C4-2B (cell line): ENCODE data around the gene DPY19L2.
"Not testable (repeated sequence)": the region's sequence is repeated elsewhere in the genome, so short reads cannot be mapped to it uniquely, and the experiment has no call there.

Experiments
- ZFX ChIP-seq: fragments of 450-650 bp; IDR thresholded peaks from 2 replicates; pipeline ENCODE4 v1.6.1; 2017
- TF ChIP-seq, protein P1 (sequence below): fragments of 450-650 bp; conservative IDR thresholded peaks from 2 replicates; pipeline ENCODE4 v1.5.1; 2017; ENCODE audit warnings: mild to moderate bottlenecking

DNA sequence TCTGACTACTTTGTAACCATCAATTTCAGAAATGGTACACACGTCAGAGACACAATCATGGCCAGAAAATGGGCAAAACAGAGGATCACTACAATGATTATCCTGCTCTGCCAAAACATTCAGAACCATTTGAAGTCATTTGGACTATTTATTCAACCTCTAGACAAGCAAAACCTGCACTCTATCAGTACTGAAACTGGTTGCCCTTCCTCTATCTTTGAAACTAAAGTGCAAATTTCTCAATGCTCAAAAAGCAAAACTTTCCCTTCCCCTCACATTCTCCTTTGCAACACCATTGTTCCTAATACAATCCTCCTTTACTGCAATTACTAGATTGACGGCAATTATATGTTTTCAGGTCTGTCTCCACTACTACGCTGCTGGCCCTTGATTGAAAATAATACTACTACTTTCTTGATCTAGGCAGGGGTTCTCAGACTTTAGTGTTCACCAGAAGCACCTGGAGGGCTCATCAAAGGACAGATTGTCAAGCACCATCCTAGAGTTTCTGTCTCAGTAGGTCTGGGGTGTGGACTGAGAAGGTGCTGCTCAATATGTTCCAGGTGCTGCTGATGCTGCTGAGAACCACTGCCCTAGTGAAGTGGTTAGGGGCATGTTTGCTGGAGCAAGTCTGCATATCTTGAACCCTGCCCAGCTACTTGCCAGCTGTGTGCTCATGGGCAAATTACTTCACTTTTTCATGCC lies 31.5 kb upstream of the DPY19L2 start:
- TF ChIP-seq, protein P1, sequence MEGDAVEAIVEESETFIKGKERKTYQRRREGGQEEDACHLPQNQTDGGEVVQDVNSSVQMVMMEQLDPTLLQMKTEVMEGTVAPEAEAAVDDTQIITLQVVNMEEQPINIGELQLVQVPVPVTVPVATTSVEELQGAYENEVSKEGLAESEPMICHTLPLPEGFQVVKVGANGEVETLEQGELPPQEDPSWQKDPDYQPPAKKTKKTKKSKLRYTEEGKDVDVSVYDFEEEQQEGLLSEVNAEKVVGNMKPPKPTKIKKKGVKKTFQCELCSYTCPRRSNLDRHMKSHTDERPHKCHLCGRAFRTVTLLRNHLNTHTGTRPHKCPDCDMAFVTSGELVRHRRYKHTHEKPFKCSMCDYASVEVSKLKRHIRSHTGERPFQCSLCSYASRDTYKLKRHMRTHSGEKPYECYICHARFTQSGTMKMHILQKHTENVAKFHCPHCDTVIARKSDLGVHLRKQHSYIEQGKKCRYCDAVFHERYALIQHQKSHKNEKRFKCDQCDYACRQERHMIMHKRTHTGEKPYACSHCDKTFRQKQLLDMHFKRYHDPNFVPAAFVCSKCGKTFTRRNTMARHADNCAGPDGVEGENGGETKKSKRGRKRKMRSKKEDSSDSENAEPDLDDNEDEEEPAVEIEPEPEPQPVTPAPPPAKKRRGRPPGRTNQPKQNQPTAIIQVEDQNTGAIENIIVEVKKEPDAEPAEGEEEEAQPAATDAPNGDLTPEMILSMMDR: not testable (repeated sequence)
- not testable (repeated sequence) for TF ChIP-seq ZFX
